ENCODE measurements around the gene VPS13D. TPM values are rescaled to one million over a fixed set of nuclear protein-coding genes. Genes with fewer than 3 reads are reported as not detected.

Gene VPS13D
- total RNA-seq, 1 experiment from 2014 or later = 20.2 TPM

- TF ChIP-seq, protein P1, sequence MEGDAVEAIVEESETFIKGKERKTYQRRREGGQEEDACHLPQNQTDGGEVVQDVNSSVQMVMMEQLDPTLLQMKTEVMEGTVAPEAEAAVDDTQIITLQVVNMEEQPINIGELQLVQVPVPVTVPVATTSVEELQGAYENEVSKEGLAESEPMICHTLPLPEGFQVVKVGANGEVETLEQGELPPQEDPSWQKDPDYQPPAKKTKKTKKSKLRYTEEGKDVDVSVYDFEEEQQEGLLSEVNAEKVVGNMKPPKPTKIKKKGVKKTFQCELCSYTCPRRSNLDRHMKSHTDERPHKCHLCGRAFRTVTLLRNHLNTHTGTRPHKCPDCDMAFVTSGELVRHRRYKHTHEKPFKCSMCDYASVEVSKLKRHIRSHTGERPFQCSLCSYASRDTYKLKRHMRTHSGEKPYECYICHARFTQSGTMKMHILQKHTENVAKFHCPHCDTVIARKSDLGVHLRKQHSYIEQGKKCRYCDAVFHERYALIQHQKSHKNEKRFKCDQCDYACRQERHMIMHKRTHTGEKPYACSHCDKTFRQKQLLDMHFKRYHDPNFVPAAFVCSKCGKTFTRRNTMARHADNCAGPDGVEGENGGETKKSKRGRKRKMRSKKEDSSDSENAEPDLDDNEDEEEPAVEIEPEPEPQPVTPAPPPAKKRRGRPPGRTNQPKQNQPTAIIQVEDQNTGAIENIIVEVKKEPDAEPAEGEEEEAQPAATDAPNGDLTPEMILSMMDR (conservative IDR thresholded peaks at IDR 0.05) = no peak
- no peak overlapping the region for H2AFZ ChIP-seq (ENCODE audit: low read length)
- no peak overlapping the region for H2BK12ac ChIP-seq (ENCODE audit: insufficient read length, low read depth, low read length)
- no peak overlapping the region for H3K4me2 ChIP-seq (ENCODE audit: insufficient read depth, insufficient read length, low read length)
- no peak overlapping the region for H3K4ac ChIP-seq (ENCODE audit: low read depth, low read length)
- no peak overlapping the region for H3K18ac ChIP-seq (ENCODE audit: insufficient read length, low read depth, low read length)
- Mint-ChIP-seq H3K27ac (no peak overlapping the region), H3K27me3 (ENCODE audit: low read depth) (no peaks in the 10 kb centered on the region), H3K4me1 (peaks cover 18 to 30% of the 10 kb centered on the region in 2 experiments), H3K4me3 (no peak overlapping the region), H3K9me3 (no peaks in the 10 kb centered on the region; a peak in 1 of 5 replicates), H3K36me3 (ENCODE audit: insufficient read depth in 1 of 3, low read depth in 3 of 3) (peaks cover 2 to 16% (median 3%) of the 10 kb centered on the region in 3 experiments; a peak in 5 of 7 replicates)
- no peaks in the 10 kb centered on the region for H3K4me1 ChIP-seq (ENCODE audit: insufficient read depth, low read length)
- no peaks in the 10 kb centered on the region for H3K23me2 ChIP-seq (ENCODE audit: insufficient read length, low read depth, low read length, poor library complexity, severe bottlenecking)
- no peaks in the 10 kb centered on the region for H3K9me3 ChIP-seq (ENCODE audit: control insufficient read depth, low read depth, low read length)
- no peak overlapping the region for H3K27ac ChIP-seq (ENCODE audit: insufficient read length, low read depth, low read length)
- no peak overlapping the region for H3K56ac ChIP-seq (ENCODE audit: insufficient read length, low read depth, low read length)
- no peak overlapping the region for H3K23ac ChIP-seq (ENCODE audit: insufficient read length, low read depth, low read length)
- no peak overlapping the region for H4K91ac ChIP-seq (ENCODE audit: insufficient read length, low read depth, low read length)
- no peak overlapping the region for H3T11ph ChIP-seq (ENCODE audit: low read length)
- H4K5ac ChIP-seq (ENCODE audit: insufficient read length, low read depth, low read length) = no peak overlapping the region
- H2AK5ac ChIP-seq (ENCODE audit: insufficient read length, low read length) = no peak overlapping the region
- no peak overlapping the region for H3K14ac ChIP-seq (ENCODE audit: insufficient read depth, low read length)
- no peak overlapping the region for H2BK120ac ChIP-seq (ENCODE audit: low read depth, low read length, poor library complexity, severe bottlenecking)
- H4K8ac ChIP-seq (replicated peaks; ENCODE audit: insufficient read length, low read depth, low read length) = no peak overlapping the region
- H3K27me3 ChIP-seq (ENCODE audit: insufficient read depth, low read length) = no peaks in the 10 kb centered on the region
- H2BK15ac ChIP-seq (ENCODE audit: low read depth, low read length) = no peak overlapping the region
- no peak overlapping the region for H3K9ac ChIP-seq (ENCODE audit: extremely low read depth, insufficient read length, low read length)
- no peak for DNase-seq
- H2BK5ac ChIP-seq (ENCODE audit: insufficient read length, low read length) = no peak overlapping the region
- H4K20me1 ChIP-seq (ENCODE audit: control insufficient read depth, insufficient read depth, insufficient read length) = no peaks in the 10 kb centered on the region
- no peaks in the 10 kb centered on the region for H3K79me1 ChIP-seq (ENCODE audit: insufficient read depth, low read depth, low read length, poor library complexity, severe bottlenecking)
- no peaks in the 10 kb centered on the region for H3K79me2 ChIP-seq (ENCODE audit: insufficient read depth, low read length)
- WGBS (ENCODE audit: extremely low coverage, insufficient read length, low lambda C conversion rate) = no CpG with 5 or more reads among the region's 2 CpGs
- H2BK20ac ChIP-seq (ENCODE audit: low read depth, low read length, poor library complexity, severe bottlenecking) = no peak overlapping the region
These were observed 207.8 kb downstream of the VPS13D start for GRCh38 chr1:12437629-12438028.

Data from H9 (cell line).